OCI-LY3 (cell line): ENCODE results near the gene TTC23.

Experiments used
- H2AFZ ChIP-seq: fragments of 200-600, 300-600 bp; shearing (Covaris generic); 2 replicates; pipeline ENCODE4 v1.6.0; 2014; ENCODE audit warnings: antibody characterized with exemption, low read depth, low read length
- H3K27ac ChIP-seq: fragments of 200-600, 300-600 bp; sonication (generic); 2 replicates; pipeline ENCODE4 v1.5.1; 2014; ENCODE audit warnings: mild to moderate bottlenecking, low read length, moderate library complexity, mixed read lengths
- H3K27me3 ChIP-seq: fragments of 200-600, 300-600 bp; sonication (generic); 2 replicates; pipeline ENCODE4 v1.6.1; 2014; ENCODE audit warnings: low read depth, low read length, mixed read lengths
- H3K36me3 ChIP-seq: fragments of 200-600, 300-600 bp; sonication (generic); replicated peaks from 2 replicates; pipeline ENCODE3; 2014; ENCODE audit warnings: low read depth, low read length, mixed read lengths
- H3K4me1 ChIP-seq: fragments of 300-600, 200-600 bp; sonication (generic); 2 replicates; pipeline ENCODE4 v1.6.1; 2014; ENCODE audit warnings: low read length, mixed read lengths
- H3K4me2 ChIP-seq: fragments of 200-600, 300-600 bp; sonication (generic); 2 replicates; pipeline ENCODE4 v1.6.1; 2014; ENCODE audit warnings: low read length, mixed read lengths
- H3K4me3 ChIP-seq: fragments of 300-600, 200-600 bp; sonication (generic); 2 replicates; pipeline ENCODE4 v1.5.1; 2014; ENCODE audit warnings: antibody characterized with exemption, mild to moderate bottlenecking, low read length, moderate library complexity
- H3K79me2 ChIP-seq: fragments of 300-600, 200-600 bp; shearing (Covaris generic); 2 replicates; pipeline ENCODE4 v1.6.1; 2014; ENCODE audit warnings: mild to moderate bottlenecking, low read length, mixed read lengths
- H3K9ac ChIP-seq: fragments of 300-600, 200-600 bp; shearing (Covaris generic); 2 replicates; pipeline ENCODE4 v1.6.0; 2014; ENCODE audit warnings: mild to moderate bottlenecking, low read length, moderate library complexity
- H3K9me3 ChIP-seq: fragments of 200-600, 300-600 bp; shearing (Covaris generic); 2 replicates; pipeline ENCODE4 v1.6.1; 2014; ENCODE audit warnings: low read length, mixed read lengths; ENCODE audit not compliant: insufficient read depth
- H4K20me1 ChIP-seq: fragments of 200-600, 300-600 bp; sonication (generic); 2 replicates; pipeline ENCODE4 v1.6.1; 2016; ENCODE audit warnings: low read length, mixed read lengths; ENCODE audit not compliant: insufficient read depth
- CTCF ChIP-seq: fragments of 200-600, 300-600 bp; sonication (generic); IDR thresholded peaks from 2 replicates; pipeline ENCODE4 v1.5.1; 2014; ENCODE audit warnings: antibody characterized with exemption, low read length, low read depth
- EZH2phosphoT487 ChIP-seq: fragments of 200-600 bp; shearing (Covaris generic); IDR thresholded peaks from 2 replicates; pipeline ENCODE4 v1.6.1; 2018; ENCODE audit warnings: antibody characterized with exemption, mixed run types, low read depth

Gene TTC23

GRCh38 chr15:99110581-99111320 lies 138.6 kb downstream of the TTC23 start:
- no peak for TF ChIP-seq EZH2phosphoT487
- no peak for TF ChIP-seq CTCF
- Histone ChIP-seq H3K27me3 (peaks cover 49% of the 10 kb centered on the region), H3K36me3 (no peaks in the 10 kb centered on the region), H3K4me1 (peaks cover 18% of the 10 kb centered on the region), H3K9ac (no peak overlapping the region), H2AFZ (no peak overlapping the region), H3K27ac (no peak overlapping the region), H4K20me1 (no peaks in the 10 kb centered on the region), H3K4me2 (no peak overlapping the region), H3K4me3 (no peak overlapping the region), H3K9me3 (no peaks in the 10 kb centered on the region), H3K79me2 (no peaks in the 10 kb centered on the region)

DNA sequence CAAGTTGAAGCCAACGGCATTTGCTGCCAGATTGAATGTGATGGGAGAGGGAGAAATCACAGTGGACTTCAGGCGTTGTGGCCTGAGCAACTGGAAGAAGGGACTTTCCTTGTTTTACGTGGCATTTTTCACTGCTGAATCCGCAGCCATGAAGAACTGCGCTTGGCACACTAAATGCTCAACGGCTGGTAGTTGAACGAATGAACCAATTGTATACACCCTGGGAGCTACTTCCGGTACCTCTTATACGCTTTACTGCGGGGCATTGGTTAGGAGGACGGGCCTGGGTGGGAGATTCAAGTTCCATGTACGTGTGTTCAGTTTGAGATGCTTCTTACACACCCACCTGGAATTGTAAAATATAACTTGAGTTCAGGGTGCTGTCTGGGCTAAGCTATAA lies 139.3 kb downstream of the TTC23 start:
- Histone ChIP-seq H3K27me3 (peaks cover 49% of the 10 kb centered on the region), H3K9me3 (no peaks in the 10 kb centered on the region), H3K27ac (no peak overlapping the region), H3K4me1 (peaks cover 18% of the 10 kb centered on the region), H4K20me1 (no peaks in the 10 kb centered on the region), H2AFZ (no peak overlapping the region), H3K9ac (no peak overlapping the region), H3K4me3 (no peak overlapping the region), H3K4me2 (no peak overlapping the region), H3K36me3 (no peaks in the 10 kb centered on the region), H3K79me2 (no peaks in the 10 kb centered on the region)
- TF ChIP-seq CTCF: no peak
- no peak for TF ChIP-seq EZH2phosphoT487

GRCh38 chr15:99109555-99110021 lies 139.8 kb downstream of the TTC23 start:
- no peaks in the 10 kb centered on the region for H4K20me1 ChIP-seq
- H2AFZ ChIP-seq: no peak overlapping the region
- no peaks in the 10 kb centered on the region for H3K36me3 ChIP-seq
- no peak overlapping the region for H3K9ac ChIP-seq
- no peak overlapping the region for H3K4me2 ChIP-seq
- no peaks in the 10 kb centered on the region for H3K79me2 ChIP-seq
- H3K27me3 ChIP-seq: peaks cover 46% of the 10 kb centered on the region
- TF ChIP-seq EZH2phosphoT487 (no peak), CTCF (no peak)
- no peak overlapping the region for H3K4me3 ChIP-seq
- H3K27ac ChIP-seq: no peak overlapping the region
- H3K9me3 ChIP-seq: no peaks in the 10 kb centered on the region
- H3K4me1 ChIP-seq: peaks cover 18% of the 10 kb centered on the region

GRCh38 chr15:99108993-99109392 lies 140.4 kb downstream of the TTC23 start:
- Histone ChIP-seq H3K9ac (no peak overlapping the region), H4K20me1 (no peaks in the 10 kb centered on the region), H3K79me2 (no peaks in the 10 kb centered on the region), H3K27ac (no peak overlapping the region), H3K36me3 (no peaks in the 10 kb centered on the region), H3K4me1 (peaks cover 18% of the 10 kb centered on the region), H3K9me3 (no peaks in the 10 kb centered on the region), H3K4me2 (no peak overlapping the region), H2AFZ (no peak overlapping the region), H3K4me3 (no peak overlapping the region), H3K27me3 (peaks cover 42% of the 10 kb centered on the region)
- TF ChIP-seq EZH2phosphoT487 (no peak), CTCF (no peak)
